Measurements from ENCODE around the gene LMBR1L.

Gene LMBR1L

DNA sequence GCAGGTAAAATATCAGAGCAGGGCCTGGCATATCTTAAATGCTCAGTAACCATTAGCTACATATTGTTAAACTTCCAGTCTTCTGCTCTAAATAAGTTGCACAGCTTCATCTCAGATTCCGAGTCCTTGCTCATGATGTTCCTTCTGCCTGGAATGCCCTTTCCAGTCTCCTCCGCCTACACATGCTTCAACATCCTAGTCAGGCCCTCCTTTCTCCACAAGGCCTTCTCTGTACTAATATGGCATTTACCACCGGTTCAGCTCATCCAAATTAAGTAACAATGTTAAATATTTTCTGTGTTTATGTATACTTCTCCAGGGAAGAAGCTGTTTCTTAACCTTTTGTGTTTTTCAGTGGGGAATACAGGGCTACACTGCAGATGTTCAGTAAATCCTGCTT lies 24.5 kb downstream of the LMBR1L start:
- DNase-seq (ENCODE audit: low read depth): no peak
- TF ChIP-seq, protein P1, sequence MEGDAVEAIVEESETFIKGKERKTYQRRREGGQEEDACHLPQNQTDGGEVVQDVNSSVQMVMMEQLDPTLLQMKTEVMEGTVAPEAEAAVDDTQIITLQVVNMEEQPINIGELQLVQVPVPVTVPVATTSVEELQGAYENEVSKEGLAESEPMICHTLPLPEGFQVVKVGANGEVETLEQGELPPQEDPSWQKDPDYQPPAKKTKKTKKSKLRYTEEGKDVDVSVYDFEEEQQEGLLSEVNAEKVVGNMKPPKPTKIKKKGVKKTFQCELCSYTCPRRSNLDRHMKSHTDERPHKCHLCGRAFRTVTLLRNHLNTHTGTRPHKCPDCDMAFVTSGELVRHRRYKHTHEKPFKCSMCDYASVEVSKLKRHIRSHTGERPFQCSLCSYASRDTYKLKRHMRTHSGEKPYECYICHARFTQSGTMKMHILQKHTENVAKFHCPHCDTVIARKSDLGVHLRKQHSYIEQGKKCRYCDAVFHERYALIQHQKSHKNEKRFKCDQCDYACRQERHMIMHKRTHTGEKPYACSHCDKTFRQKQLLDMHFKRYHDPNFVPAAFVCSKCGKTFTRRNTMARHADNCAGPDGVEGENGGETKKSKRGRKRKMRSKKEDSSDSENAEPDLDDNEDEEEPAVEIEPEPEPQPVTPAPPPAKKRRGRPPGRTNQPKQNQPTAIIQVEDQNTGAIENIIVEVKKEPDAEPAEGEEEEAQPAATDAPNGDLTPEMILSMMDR (conservative IDR thresholded peaks at IDR 0.05; ENCODE audit: low read depth, low read length): no peak
- H3K4me3 ChIP-seq (ENCODE audit: low read length): no peak overlapping the region

DNA sequence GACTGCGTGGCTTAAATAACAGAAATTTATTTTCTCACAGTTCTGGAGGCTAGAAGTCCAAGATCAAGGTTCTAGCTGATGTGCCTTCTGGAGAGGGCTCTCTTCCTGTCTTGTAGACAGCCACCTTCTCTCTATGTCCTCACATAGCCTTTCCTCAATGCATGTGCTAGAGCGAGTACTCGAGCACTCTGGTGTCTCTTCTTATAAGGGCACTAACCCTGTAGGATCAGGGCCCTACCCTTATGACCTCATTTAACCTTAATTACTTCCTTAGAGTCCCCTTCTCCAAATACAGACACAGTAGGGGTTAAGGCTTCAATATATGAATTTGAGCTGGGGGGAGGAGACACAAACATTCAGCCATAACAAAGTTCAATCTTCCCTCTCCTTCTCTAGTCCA lies 26.2 kb downstream of the LMBR1L start:
- DNase-seq (ENCODE audit: low read depth): no peak
- no peak overlapping the region for H3K4me3 ChIP-seq (ENCODE audit: low read length)
- TF ChIP-seq, protein P1 (conservative IDR thresholded peaks at IDR 0.05; ENCODE audit: low read depth, low read length): no peak

DNA sequence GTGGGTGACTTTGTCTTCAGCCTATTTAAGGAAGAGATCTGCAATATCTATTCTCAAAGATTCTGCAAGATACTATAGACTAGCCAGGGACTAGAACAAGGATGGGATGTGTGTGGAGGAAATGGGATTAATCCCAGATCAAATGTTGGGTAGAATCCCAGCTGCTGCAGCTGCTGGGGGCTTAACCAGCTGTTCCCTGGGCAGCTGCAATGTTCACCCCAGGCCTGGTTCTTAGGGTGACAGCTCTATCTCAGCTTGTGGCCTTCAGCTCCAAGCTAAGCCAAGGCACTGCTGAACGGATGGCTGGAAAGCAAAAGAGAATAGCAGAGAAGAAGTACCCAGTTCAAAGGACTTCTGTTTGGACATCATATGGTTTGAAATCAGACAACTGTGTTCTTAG lies 30.9 kb downstream of the LMBR1L start:
- no peak overlapping the region for H3K4me3 ChIP-seq (ENCODE audit: low read length)
- TF ChIP-seq, protein P1 (conservative IDR thresholded peaks at IDR 0.05; ENCODE audit: low read depth, low read length): no peak
- no peak for DNase-seq (ENCODE audit: low read depth)

DNA sequence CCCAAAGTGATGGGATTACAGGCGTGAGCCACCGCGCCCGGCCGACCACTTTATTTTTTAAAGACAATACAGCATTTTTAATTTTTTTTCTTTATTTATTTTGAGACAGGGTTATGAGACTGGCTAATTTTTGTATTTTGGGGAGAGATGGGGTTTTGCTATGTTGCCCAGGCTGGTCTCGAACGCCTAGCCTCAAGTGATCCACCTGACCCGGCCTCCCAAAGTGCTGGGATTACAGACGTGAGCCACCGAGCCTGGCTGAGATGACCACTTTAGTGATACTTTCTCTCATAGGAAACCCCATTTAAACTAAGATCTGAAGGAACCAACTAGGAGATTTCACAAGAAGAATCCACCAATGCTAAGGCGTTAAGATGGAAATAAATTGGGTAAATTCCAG lies 39.7 kb downstream of the LMBR1L start:
- no peak for DNase-seq (ENCODE audit: low read depth)
- H3K4me3 ChIP-seq (ENCODE audit: low read length): no peak overlapping the region
- TF ChIP-seq, protein P1 (conservative IDR thresholded peaks at IDR 0.05; ENCODE audit: low read depth, low read length): no peak

DNA sequence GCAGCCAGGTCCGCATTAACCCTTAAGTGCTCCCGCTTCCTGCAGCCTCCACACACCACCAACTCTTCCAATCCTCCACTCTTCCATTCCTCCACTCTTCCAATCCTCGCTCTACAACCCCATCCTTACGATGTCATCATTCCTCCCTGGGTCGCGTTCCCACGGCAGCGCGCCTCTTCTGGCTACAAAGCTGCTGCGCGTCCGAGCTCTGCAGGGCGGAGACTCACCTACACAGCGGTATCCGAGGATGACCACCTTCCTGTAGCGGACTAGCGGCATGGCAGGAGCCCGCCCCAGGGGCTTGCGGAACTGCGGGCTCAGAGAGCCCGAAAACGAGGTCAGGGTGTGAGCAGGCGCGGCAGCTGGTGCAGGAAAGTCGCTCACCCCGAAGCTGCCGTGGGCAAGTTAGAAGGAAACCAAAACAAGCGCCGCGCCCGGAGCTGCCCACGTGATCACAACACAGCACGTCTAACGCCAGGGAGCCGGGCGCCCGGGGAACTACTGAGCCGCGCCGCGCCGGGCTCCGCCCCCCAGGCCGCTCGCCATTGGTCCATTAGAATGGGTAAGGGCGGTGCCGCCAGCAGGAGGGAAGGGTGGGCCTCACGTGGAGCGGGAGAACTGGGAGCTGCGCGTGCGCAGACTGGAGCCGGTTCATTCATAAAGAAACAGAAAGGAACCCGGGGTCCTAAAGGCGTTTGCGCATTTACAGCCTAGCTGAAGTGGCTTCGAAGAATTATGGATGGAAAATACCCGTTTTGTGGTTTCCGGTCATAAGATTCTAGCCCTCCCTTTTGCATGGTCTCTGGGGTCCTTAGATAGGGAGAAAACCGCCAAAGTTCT lies 40.9 kb downstream of the LMBR1L start, which contains the start of gene RHEBL1:
Gene RHEBL1 (minus strand): TSS at position 473 of the 840 bp plus-strand sequence. CDS start 194 bp downstream, at position 279.
- peak; percentile 77 for DNase-seq (ENCODE audit: low read depth)
- TF ChIP-seq, protein P1 (conservative IDR thresholded peaks at IDR 0.05; ENCODE audit: low read depth, low read length): peak; percentile 15
- peak within 1 kb of the TSS; percentile 85 for H3K4me3 ChIP-seq (ENCODE audit: low read length)

DNA sequence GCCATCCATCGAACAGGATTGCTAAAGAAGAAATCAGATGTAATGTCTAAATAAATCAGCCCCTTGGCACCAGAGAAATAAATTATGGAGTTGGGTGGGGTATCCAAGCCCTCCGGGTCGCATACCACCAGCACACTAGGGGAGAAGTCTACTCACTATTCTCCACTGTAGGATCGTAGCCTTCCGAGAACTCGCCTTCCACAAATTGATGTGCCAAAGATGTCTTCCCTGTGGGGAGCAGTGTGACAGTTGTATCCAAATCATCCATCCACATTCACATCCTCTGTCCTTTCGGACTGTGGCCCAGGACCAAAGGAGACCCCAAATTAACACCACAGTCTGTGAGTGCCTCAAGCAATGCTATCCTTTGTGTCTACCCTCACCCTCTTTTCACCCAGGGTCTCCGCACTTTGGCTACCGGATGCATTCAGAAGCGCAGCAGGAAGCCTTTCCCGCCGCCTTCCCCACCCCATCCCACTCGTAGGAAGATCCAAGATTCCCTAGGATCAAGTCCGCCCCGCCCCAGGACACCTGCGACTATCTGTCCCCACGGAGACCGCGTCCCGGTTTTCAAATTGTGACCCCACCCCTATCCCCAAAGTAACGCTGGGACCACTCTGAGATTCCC lies 41.7 kb downstream of the LMBR1L start:
- TF ChIP-seq, protein P1 (conservative IDR thresholded peaks at IDR 0.05; ENCODE audit: low read depth, low read length): no peak
- DNase-seq (ENCODE audit: low read depth): no peak

More for the DNA sequence above, 41.7 kb downstream of the LMBR1L start:
- peak overlapping the region; percentile 85 for H3K4me3 ChIP-seq (ENCODE audit: low read length)

Measured in retinal pigment epithelial cell (primary cell).